OCI-M2 (cell line): ENCODE measurements around the gene ATP5PO.
"Not testable (repeated sequence)": the region's sequence is repeated elsewhere in the genome, so short reads cannot be mapped to it uniquely, and the experiment has no call there.

Experiments
- DNase-seq: peaks from one replicate; lab custom pipeline; 2025; ENCODE audit not compliant: unreplicated experiment; lab: John Stamatoyannopoulos, UW

The ATP5PO gene

GRCh38 chr21:33872881-33873515 lies 42.6 kb downstream of the ATP5PO start:
- no peak for DNase-seq

DNA sequence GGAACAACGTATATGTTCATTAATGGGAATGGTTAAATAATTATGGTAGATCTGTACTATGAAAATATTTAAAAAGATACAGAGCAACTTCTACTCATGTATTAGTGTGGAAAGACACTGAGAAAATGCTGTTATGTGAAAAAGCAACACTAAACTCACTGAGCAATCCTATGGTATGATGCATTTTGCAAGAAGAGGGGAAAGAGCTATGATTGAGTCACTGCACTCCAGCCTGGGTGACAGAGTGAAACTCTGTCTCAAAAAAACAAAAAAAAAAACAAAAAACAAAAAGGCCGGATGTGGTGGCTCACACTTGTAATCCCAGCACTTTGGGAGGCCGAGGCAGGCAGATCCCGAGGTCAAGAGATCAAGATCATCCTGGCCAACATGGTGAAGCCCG lies 44.4 kb downstream of the ATP5PO start:
- no peak for DNase-seq

DNA sequence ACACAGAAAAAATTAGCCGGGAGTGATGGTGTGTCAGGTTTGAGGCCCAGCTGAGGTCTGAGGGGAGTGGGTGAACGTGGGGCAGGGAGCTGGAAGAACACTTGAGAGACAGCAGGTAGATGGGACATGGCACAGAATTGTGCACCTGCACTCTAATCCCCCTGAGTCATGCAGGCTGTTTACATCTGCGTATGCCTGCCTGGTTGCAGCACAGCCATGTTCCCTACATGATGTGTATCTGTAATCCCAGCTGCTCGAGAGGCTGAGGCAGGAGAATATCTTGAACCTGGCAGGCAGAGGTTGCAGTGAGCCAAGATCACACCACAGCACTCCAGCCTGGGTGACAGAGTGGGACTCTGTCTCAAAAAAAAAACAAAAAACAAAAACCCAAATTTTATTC lies 44.8 kb downstream of the ATP5PO start:
- no peak for DNase-seq

- DNase-seq: no peak
Observed at GRCh38 chr21:33869873-33870272, 45.7 kb downstream of the ATP5PO start.

- not testable (repeated sequence) for DNase-seq
Observed at GRCh38 chr21:33867868-33868267, 47.7 kb downstream of the ATP5PO start.

GRCh38 chr21:33866826-33867225 lies 48.8 kb downstream of the ATP5PO start:
- DNase-seq: no peak

DNA sequence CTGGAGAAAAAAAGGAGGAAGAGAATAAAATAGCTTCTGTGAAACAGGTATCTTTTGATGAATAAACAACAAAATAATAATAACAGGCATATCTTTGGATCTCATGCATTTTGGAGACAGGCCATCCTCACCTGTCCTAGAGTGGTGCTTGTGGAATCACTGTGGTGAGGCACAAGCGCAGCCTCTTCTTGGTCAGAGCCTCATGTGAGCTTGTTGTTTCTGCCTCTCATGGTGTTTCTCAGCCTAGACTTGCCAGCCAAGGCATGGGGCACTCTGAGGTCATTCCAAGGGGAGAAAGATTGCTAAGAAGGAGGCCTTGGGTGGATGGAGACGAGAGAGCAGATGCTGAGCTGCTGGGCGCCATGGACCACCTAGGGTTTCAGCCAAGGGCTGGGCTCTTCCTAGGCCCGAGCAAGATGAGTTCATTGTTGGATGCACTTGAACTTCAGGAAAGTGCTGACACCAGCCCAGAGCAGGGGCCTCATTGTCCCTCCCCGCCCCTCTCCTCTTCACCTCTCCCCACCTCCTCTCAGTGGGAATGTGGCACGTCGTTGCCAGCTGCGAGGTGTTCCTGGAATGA lies 49.5 kb downstream of the ATP5PO start:
- DNase-seq: no peak

DNA sequence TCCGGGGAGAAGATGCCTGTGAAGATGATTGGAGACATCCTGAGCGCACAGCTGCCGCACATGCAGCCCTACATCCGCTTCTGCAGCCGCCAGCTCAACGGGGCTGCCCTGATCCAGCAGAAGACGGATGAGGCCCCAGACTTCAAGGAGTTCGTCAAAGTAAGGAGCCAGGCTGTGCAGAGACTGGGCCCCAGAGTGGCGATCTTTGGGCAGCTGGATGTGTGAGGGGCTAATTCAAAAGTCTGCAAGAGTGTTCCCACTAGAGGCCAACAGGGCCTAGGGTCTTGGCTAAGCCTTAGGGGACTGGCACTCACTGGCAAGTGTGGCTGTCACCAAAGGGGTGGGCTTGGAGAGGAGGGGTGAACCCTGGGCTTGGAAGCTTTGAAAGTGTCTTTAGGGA lies 50.4 kb downstream of the ATP5PO start:
- DNase-seq: no peak

GRCh38 chr21:33864150-33864549 lies 51.5 kb downstream of the ATP5PO start:
- DNase-seq: no peak

DNA sequence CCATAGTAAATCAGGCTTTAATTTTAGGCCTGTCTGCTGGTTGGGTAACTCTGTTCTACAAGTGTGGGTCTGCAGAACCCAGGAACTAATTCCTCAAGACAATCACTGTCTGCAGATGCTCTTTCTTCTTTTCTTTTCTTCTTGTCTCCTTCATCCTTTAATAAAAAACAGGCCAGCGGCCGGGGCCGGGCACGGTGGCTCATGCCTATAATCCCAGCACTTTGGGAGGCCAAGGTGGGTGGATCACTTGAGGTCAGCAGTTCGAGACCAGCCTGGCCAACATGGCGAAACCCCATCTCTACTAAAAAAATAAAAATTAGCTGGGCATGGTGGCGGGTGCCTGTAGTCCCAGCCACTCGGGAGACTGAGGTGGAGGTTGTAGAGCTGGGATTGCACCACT lies 52.4 kb downstream of the ATP5PO start:
- DNase-seq: not testable (repeated sequence)

DNA sequence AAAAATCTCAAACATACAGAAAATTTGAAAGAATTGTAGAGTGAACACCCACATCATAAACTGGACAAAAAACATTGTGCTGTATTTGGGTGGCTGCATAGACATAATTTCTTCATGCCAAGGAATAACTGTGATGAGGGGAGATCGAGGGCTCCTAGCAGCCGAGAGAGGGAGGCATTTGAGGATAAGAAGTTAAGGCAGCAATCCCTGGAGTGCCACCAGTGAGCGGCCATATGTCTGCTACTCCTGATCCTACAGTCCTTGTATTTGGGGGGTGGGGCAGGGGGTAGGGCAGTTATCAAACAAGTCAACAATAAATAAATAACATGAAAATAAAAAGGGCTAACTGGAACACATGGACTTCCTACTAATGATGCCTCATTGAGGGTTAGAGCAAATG lies 54.5 kb downstream of the ATP5PO start:
- no peak for DNase-seq

- no peak for DNase-seq
Observed at GRCh38 chr21:33860332-33860879, 55.2 kb downstream of the ATP5PO start.

GRCh38 chr21:33859373-33860102 lies 56.1 kb downstream of the ATP5PO start:
- DNase-seq: no peak

GRCh38 chr21:33858667-33859372 lies 56.8 kb downstream of the ATP5PO start:
- no peak for DNase-seq

DNA sequence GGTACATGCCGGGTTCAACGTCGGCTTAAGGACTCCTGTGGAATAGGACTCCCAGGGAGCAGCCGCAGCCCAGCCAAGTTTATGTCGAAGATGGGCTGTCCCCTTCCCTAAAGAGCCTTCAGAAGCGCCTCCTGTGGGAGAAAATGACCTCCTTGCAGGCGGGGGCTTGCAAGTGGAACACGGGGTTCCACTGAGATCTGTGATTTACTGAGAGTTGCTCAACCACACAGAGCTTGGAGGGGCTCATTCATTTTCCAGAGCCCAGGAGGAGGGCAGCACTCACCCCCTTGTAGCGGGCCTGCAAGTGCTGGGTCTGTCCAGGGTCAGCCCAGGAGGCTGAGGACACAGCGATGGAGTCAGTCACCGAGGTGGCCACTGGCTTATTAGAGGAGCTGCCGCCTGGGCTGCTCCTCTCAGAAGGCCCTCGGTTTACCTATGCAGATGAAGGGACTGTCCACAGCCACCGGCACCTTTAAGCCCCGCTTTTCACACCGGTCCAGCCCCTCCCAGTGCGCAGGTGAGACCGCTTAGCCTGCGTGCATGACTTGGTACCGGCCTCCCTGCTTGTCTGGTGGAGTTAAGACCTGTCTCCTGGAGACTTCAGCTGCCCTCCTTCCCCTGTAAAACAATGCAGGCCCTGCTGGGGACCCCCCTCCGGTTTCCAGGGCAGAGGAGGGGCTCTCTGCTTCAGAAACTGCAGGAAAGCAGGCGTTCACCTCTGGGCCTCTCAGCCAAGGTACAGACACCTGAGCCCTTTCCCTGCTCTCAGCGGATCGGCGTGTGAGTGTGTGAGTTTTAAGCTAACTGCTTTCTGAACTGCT lies 57.5 kb downstream of the ATP5PO start:
- DNase-seq: no peak

- no peak for DNase-seq
Observed at GRCh38 chr21:33856893-33857527, 58.6 kb downstream of the ATP5PO start.

- DNase-seq: no peak
Observed at GRCh38 chr21:33855190-33855589, 60.4 kb downstream of the ATP5PO start.

DNA sequence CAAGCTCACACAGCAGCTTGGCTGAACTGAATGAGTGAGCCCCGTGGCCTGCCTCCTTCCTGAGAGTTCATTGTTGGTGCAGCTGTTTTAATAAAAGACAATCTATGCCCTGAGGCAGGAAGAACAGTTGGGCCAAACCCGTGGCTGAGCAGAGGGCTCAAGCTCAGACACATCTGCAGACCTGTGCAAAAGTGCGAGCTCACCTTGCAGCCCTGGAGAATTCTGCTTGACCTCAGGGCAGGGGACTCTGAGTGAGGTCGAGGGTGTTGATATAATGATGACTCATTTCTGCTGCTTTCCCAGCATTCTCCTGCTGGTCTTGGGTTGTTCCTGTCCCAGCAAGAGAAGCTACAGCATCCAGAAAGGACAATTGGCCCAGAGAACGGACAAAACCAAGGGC lies 61.0 kb downstream of the ATP5PO start:
- no peak for DNase-seq
